Loucy (cell line): ENCODE results near the gene IRAK1BP1.

Experiments
- H2AFZ ChIP-seq: fragments of 200-600 bp; sonication (generic); 2 replicates; pipeline ENCODE4 v1.6.0; 2016; ENCODE audit warnings: antibody characterized with exemption, mild to moderate bottlenecking, low read length, moderate library complexity
- H3F3A ChIP-seq: fragments of 200-600 bp; 2 replicates; pipeline ENCODE4 v1.6.0; 2016; ENCODE audit warnings: antibody characterized with exemption, low read depth, mild to moderate bottlenecking
- H3K27me3 ChIP-seq: fragments of 200-600 bp; sonication (generic); 2 replicates; pipeline ENCODE4 v1.6.1; 2014; ENCODE audit warnings: low read length, mild to moderate bottlenecking; ENCODE audit not compliant: insufficient read depth, poor library complexity, severe bottlenecking
- H3K36me3 ChIP-seq: fragments of 200-600 bp; sonication (generic); 2 replicates; pipeline ENCODE4 v1.6.1; 2016; ENCODE audit warnings: low read length; ENCODE audit not compliant: insufficient read depth
- H3K4me1 ChIP-seq: fragments of 200-600 bp; sonication (generic); 2 replicates; pipeline ENCODE4 v1.5.1; 2014; ENCODE audit warnings: low read length, mild to moderate bottlenecking; ENCODE audit not compliant: insufficient read depth, poor library complexity, severe bottlenecking
- H3K4me2 ChIP-seq: fragments of 200-600 bp; sonication (generic); 2 replicates; pipeline ENCODE4 v1.6.0; 2014; ENCODE audit warnings: antibody characterized with exemption, low read length, low read depth, mild to moderate bottlenecking; ENCODE audit not compliant: poor library complexity, severe bottlenecking
- H3K4me3 ChIP-seq: fragments of 200-600 bp; sonication (generic); 2 replicates; pipeline ENCODE4 v1.5.1; 2014; ENCODE audit warnings: low read length, mild to moderate bottlenecking, mixed read lengths; ENCODE audit not compliant: poor library complexity, severe bottlenecking
- H3K79me2 ChIP-seq: fragments of 200-600 bp; sonication (generic); 2 replicates; pipeline ENCODE4 v1.6.1; 2014; ENCODE audit warnings: low read length; ENCODE audit not compliant: insufficient read depth
- H3K9ac ChIP-seq: fragments of 200-600 bp; sonication (generic); 2 replicates; pipeline ENCODE4 v1.6.0; 2014; ENCODE audit warnings: mild to moderate bottlenecking, low read depth, low read length, moderate library complexity; ENCODE audit not compliant: poor library complexity, severe bottlenecking
- H3K9me2 ChIP-seq: fragments of 200-600 bp; sonication (generic); replicated peaks from 2 replicates; pipeline ENCODE4 v1.6.1; 2016; ENCODE audit warnings: low read depth, low read length, mixed read lengths
- H3K9me3 ChIP-seq: fragments of 200-600 bp; sonication (generic); 2 replicates; pipeline ENCODE4 v1.6.1; 2014; ENCODE audit warnings: mild to moderate bottlenecking, antibody characterized with exemption, low read length, low read depth; ENCODE audit not compliant: insufficient read depth
- H4K20me1 ChIP-seq: fragments of 200-600 bp; sonication (generic); 2 replicates; pipeline ENCODE4 v1.6.0; 2014; ENCODE audit warnings: antibody characterized with exemption, low read length, mild to moderate bottlenecking; ENCODE audit not compliant: insufficient read depth, poor library complexity, severe bottlenecking
- CTCF ChIP-seq: fragments of 200-600 bp; sonication (generic); conservative IDR thresholded peaks from 2 replicates; pipeline ENCODE4 v1.5.1; 2014; ENCODE audit warnings: mild to moderate bottlenecking, antibody characterized with exemption, low read length
- EZH2phosphoT487 ChIP-seq: fragments of 200-600 bp; IDR thresholded peaks from 2 replicates; pipeline ENCODE4 v1.6.1; 2018; ENCODE audit warnings: antibody characterized with exemption, mild to moderate bottlenecking, moderate library complexity, borderline replicate concordance

Gene IRAK1BP1

DNA sequence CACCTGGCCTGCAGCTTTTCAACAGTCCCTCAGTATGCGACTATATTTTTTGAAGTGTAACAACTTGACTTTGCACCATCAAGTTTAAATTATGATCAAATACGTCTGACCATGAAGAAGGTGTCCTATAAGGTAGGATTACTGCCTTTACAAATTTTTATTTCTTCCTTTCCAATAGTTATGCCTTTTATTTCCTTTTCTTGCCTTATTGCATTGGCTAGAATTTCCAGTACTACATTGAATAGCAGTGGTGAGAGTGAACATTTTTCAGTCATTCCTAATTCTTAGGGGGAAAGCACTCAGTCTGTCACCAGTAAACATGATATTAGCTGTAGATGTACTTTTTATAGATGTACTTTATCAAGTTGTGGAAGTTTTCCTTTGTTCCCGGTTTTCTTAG is 81.4 kb downstream of the IRAK1BP1 start:
- TF ChIP-seq EZH2phosphoT487 (no peak), CTCF (no peak)
- Histone ChIP-seq H3K4me1 (no peaks in the 10 kb centered on the region), H3K79me2 (no peaks in the 10 kb centered on the region), H3K36me3 (peaks cover 96% of the 10 kb centered on the region), H3K9me2 (no peaks in the 10 kb centered on the region), H3K4me2 (no peak overlapping the region), H3F3A (no peaks in the 10 kb centered on the region; the same call in 1 of the 2 replicates), H3K9ac (no peak overlapping the region), H2AFZ (no peak overlapping the region), H3K9me3 (peaks cover 13% of the 10 kb centered on the region; the same call in 1 of the 2 replicates), H4K20me1 (no peaks in the 10 kb centered on the region), H3K27me3 (no peaks in the 10 kb centered on the region), H3K4me3 (no peak overlapping the region)

DNA sequence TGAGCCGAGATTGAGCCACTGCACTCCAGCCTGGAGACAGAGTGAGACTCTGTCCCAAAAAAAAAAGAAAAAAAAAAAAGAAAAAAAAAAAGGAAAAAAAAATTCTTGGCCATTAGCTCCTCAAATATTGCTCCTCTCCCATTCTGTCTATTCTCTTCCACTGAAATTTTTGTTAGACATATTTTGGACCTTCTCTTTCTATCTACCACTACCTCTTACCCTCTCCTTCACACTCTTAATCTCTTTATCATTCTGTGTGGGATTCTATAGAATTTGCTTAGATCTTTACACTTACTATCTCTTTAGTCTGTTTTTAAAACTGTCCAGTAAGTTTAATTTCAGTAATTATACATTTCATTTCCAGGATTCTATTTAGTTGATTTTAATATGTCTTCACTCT is 85.0 kb downstream of the IRAK1BP1 start:
- peaks cover 13% of the 10 kb centered on the region; the same call in 1 of the 2 replicates for H3K9me3 ChIP-seq
- no peak overlapping the region for H3K4me3 ChIP-seq
- no peaks in the 10 kb centered on the region for H3K4me1 ChIP-seq
- H3K36me3 ChIP-seq, result peaks cover 96% of the 10 kb centered on the region
- no peaks in the 10 kb centered on the region for H3K27me3 ChIP-seq
- H2AFZ ChIP-seq, result no peak overlapping the region
- H3K9me2 ChIP-seq, result no peaks in the 10 kb centered on the region
- TF ChIP-seq EZH2phosphoT487, result no peak
- no peaks in the 10 kb centered on the region for H3F3A ChIP-seq
- no peaks in the 10 kb centered on the region for H3K79me2 ChIP-seq
- H4K20me1 ChIP-seq, result no peaks in the 10 kb centered on the region
- H3K9ac ChIP-seq, result no peak overlapping the region
- no peak overlapping the region for H3K4me2 ChIP-seq
